K562 (cell line): Measurements from ENCODE around the gene ABLIM2. TPM values are rescaled to one million over a fixed set of nuclear protein-coding genes. Genes with fewer than 3 reads are reported as not detected.

Experiments used
- ATAC-seq: fragments of 200-7000 bp; cut with Tn5 transposase; 3 replicates; pipeline ENCODE4 v1.9.1; 2020; ENCODE audit warnings: moderate library complexity
- BruUV-seq: library from RNA; stranded (reverse); fragments of 400-500 nt; replicated peaks from 2 replicates; lab custom pipeline; 2021; lab: Mats Ljungman, UMichigan
- CTCF ChIA-PET: fragments of 300-600 bp; formaldehyde crosslinking; extraction: SDS; loops from one replicate; lab custom pipeline; 2021; ENCODE audit warnings: low intra/inter-chr PET ratio; lab: Yijun Ruan, JAX
- POLR2A ChIA-PET: fragments of 300-600, 350-650 bp; sonication (Branson Sonifier 250); formaldehyde crosslinking; extraction: SDS; loops from one replicate; lab custom pipeline; 2021; ENCODE audit warnings: antibody characterized with exemption, inconsistent platforms; lab: Yijun Ruan, JAX
- DNase-seq, 4 experiments: peaks; one replicate each; pipeline versions ENCODE4 v3.0.0 to v3.0.0-alpha.2; 2011 to 2018; ENCODE audit warnings: low spot score in 3 of 4, mixed read lengths in 3 of 4; ENCODE audit errors: extremely low read depth in 1 of 4
- FAIRE-seq: peaks from 2 replicates; lab custom pipeline; 2011; peaks lifted over from hg19 to GRCh38; lab: Jason Lieb, UNC
- H2AFZ ChIP-seq: 2 replicates; pipeline ENCODE4 v1.6.0; 2011; ENCODE audit warnings: low read depth, low read length, control low read depth, inconsistent platforms
- H3K27ac ChIP-seq: fragments of 200-600 bp; 3 replicates; pipeline ENCODE4 v1.8.0; 2011; ENCODE audit warnings: low read depth, mild to moderate bottlenecking, control low read depth, inconsistent platforms, low read length, moderate library complexity, mixed read lengths; ENCODE audit errors: extremely low read depth
- H3K27me3 ChIP-seq, 2 experiments: fragments of 300-600 bp in 1 of 2; 2 replicates in 1 of 2; 3 replicates in 1 of 2; pipeline versions ENCODE4 v1.6.0 to v1.8.0; 2011; ENCODE audit warnings: inconsistent platforms in 2 of 2, low read length in 2 of 2, mild to moderate bottlenecking in 1 of 2, mixed read lengths in 1 of 2, moderate library complexity in 1 of 2; ENCODE audit not compliant: control insufficient read depth in 2 of 2, insufficient read depth in 2 of 2
- H3K36me3 ChIP-seq: fragments of 300-600 bp; 3 replicates; pipeline ENCODE4 v1.8.0; 2011; ENCODE audit warnings: mild to moderate bottlenecking, low read length, inconsistent platforms; ENCODE audit not compliant: control insufficient read depth, insufficient read depth
- H3K4me1 ChIP-seq, 2 experiments: fragments of 200-600 bp in 1 of 2; replicated peaks in 1 of 2; 2 replicates in 1 of 2; 3 replicates in 1 of 2; pipeline versions ENCODE4 v1.5.1 to v1.8.0; 2011; ENCODE audit warnings: inconsistent platforms in 2 of 2, low read length in 2 of 2, mild to moderate bottlenecking in 1 of 2, mixed read lengths in 1 of 2, moderate library complexity in 1 of 2; ENCODE audit not compliant: control insufficient read depth in 2 of 2, insufficient read depth in 2 of 2
- H3K4me2 ChIP-seq: 2 replicates; pipeline ENCODE4 v1.6.1; 2011; ENCODE audit warnings: low read length, control low read depth, inconsistent platforms, mixed read lengths; ENCODE audit not compliant: insufficient read depth
- H3K4me3 ChIP-seq: fragments of 200-600 bp; sonication (generic), shearing (Covaris generic); 2 replicates; pipeline ENCODE4 v1.5.1; 2016; ENCODE audit warnings: control low read depth, inconsistent platforms
- H3K79me2 ChIP-seq: fragments of 200-600 bp; 3 replicates; pipeline ENCODE4 v1.8.0; 2011; ENCODE audit warnings: low read length, inconsistent platforms; ENCODE audit not compliant: control insufficient read depth, insufficient read depth
- H3K9ac ChIP-seq, 2 experiments: 2 replicates each; pipeline versions ENCODE4 v1.6.0 to v1.6.1; 2011; ENCODE audit warnings: low read depth in 2 of 2, low read length in 2 of 2, control low read depth in 1 of 2, inconsistent platforms in 1 of 2, mild to moderate bottlenecking in 1 of 2, mixed read lengths in 1 of 2; ENCODE audit not compliant: insufficient read depth in 1 of 2
- H3K9me1 ChIP-seq: one replicate; pipeline ENCODE4 v1.6.0; 2011; ENCODE audit warnings: inconsistent platforms, mild to moderate bottlenecking, low read length, moderate library complexity; ENCODE audit not compliant: control insufficient read depth, insufficient read depth
- H3K9me3 ChIP-seq: replicated peaks from 2 replicates; pipeline ENCODE4 v1.5.1; 2011; ENCODE audit warnings: low read depth, low read length, inconsistent platforms; ENCODE audit not compliant: control insufficient read depth, insufficient read depth
- H4K20me1 ChIP-seq: replicated peaks from 2 replicates; pipeline ENCODE4 v1.6.1; 2011; ENCODE audit warnings: low read length, inconsistent platforms, mixed read lengths; ENCODE audit not compliant: control insufficient read depth, insufficient read depth
- ARID4B ChIP-seq: sonication (generic); formaldehyde crosslinking; IDR thresholded peaks from 2 replicates; pipeline ENCODE4 v1.8.0; 2022; ENCODE audit warnings: mild to moderate bottlenecking, missing genetic modification reagents
- CBX1 ChIP-seq: sonication (generic); IDR thresholded peaks from 2 replicates; pipeline ENCODE4 v1.6.1; 2016; ENCODE audit warnings: antibody characterized with exemption, low read depth, mild to moderate bottlenecking
- CREBBP ChIP-seq: IDR thresholded peaks from one replicate; pipeline ENCODE4 v1.6.1; 2012; ENCODE audit warnings: low read depth, mild to moderate bottlenecking, control low read depth, inconsistent platforms, low read length
- EHMT2 ChIP-seq: fragments of 450-650 bp; IDR thresholded peaks from 2 replicates; pipeline ENCODE4 v1.6.1; 2018; ENCODE audit warnings: antibody characterized with exemption
- GTF2E2 ChIP-seq: fragments of 200-800 bp; sonication (Bioruptor generic); IDR thresholded peaks from 2 replicates; pipeline ENCODE4 v1.6.1; 2016; ENCODE audit warnings: missing genetic modification characterization, missing compliant biosample characterization
- HNRNPLL ChIP-seq: fragments of 200-400 bp; formaldehyde crosslinking; IDR thresholded peaks from 2 replicates; pipeline ENCODE4 v1.6.1; 2017; ENCODE audit warnings: low read length, low read depth, mild to moderate bottlenecking; ENCODE audit not compliant: poor library complexity, severe bottlenecking
- NBN ChIP-seq: fragments of 450-650 bp; IDR thresholded peaks from 2 replicates; pipeline ENCODE4 v1.6.1; 2016; ENCODE audit warnings: low read depth, mild to moderate bottlenecking
- NFE2L1 ChIP-seq: fragments of 450-650 bp; IDR thresholded peaks from 2 replicates; pipeline ENCODE4 v1.6.1; 2016; ENCODE audit warnings: missing genetic modification characterization, low read depth, mild to moderate bottlenecking, missing compliant biosample characterization, moderate library complexity, borderline replicate concordance
- RB1 ChIP-seq: fragments of 450-650 bp; IDR thresholded peaks from 2 replicates; pipeline ENCODE4 v1.6.1; 2017; ENCODE audit warnings: low read depth, mild to moderate bottlenecking
- SP1 ChIP-seq: sonication (generic); formaldehyde crosslinking; IDR thresholded peaks from 2 replicates; pipeline ENCODE4 v1.8.1; 2022; ENCODE audit warnings: mild to moderate bottlenecking, missing genetic modification reagents
- TCF7 ChIP-seq: sonication (generic); IDR thresholded peaks from 2 replicates; pipeline ENCODE4 v1.6.1; 2016; ENCODE audit warnings: antibody characterized with exemption, borderline replicate concordance
- TFAM ChIP-seq: fragments of 250-450 bp; sonication (Bioruptor Pico); conservative IDR thresholded peaks from 2 replicates; pipeline ENCODE4 v1.5.0; 2021; ENCODE audit warnings: mild to moderate bottlenecking, moderate library complexity
- XRCC3 ChIP-seq: fragments of 450-650 bp; IDR thresholded peaks from 2 replicates; pipeline ENCODE4 v1.6.1; 2017; ENCODE audit warnings: mild to moderate bottlenecking, moderate library complexity
- ZNF3 ChIP-seq: fragments of 250-450 bp; sonication (Bioruptor Pico); IDR thresholded peaks from 2 replicates; pipeline ENCODE4 v1.5.0; 2021; ENCODE audit warnings: mild to moderate bottlenecking, moderate library complexity
- WGBS: fragments of 100-300 bp; shearing (Covaris generic); methylation state at CpG from one replicate; pipeline ENCODE4 v1.1.6; 2016; ENCODE audit warnings: low coverage, mixed read lengths; ENCODE audit not compliant: insufficient coverage; ENCODE audit errors: missing lambda C conversion rate; 5-methylcytosine and 5-hydroxymethylcytosine counted together
- in situ Hi-C: fragments of 300-500 bp; cut with MboI; formaldehyde crosslinking; loops from 4 replicates; pipeline ENCODE4 v1.15.0; 2018; ENCODE audit warnings: inconsistent platforms, mixed read lengths
- intact Hi-C: fragments of 100-400 bp; cut with micrococcal nuclease; formaldehyde crosslinking; loops from 2 replicates; pipeline ENCODE4 v1.14.2; 2022
- polyA plus RNA-seq, 8 experiments: library from polyadenylated mRNA; depleted of rRNA in 4 of 8; stranded (reverse) in 5 of 8; unstranded in 3 of 8; fragments of >200 nt; fragmentation: Nextera tagmentation in 2 of 8; fragmentation: Illumina TruSeq in 1 of 8; extraction: Ambion mirVana in 2 of 8; extraction: Trizol in 1 of 8; gene quantifications; 2 replicates each; pipeline versions ENCODE4 v1.2.1 to v1.2.3, GENCODE V29; 2011 to 2014; ENCODE audit warnings: inconsistent platforms in 1 of 8, missing spikeins in 1 of 8
- total RNA-seq, 7 experiments: library from RNA; depleted of rRNA in 6 of 7; stranded (reverse); fragments of >200 nt in 6 of 7; fragmentation: Illumina TruSeq in 2 of 7; extraction: Trizol in 2 of 7; gene quantifications; 2 replicates each; pipeline versions ENCODE4 v1.2.1 to v1.2.3, GENCODE V29; 2011 to 2021; ENCODE audit warnings: low replicate concordance in 1 of 7
- TF ChIP-seq, protein P1 (sequence below): fragments of 450-650 bp; IDR thresholded peaks from 2 replicates; pipeline ENCODE4 v1.6.1; 2016; ENCODE audit warnings: mild to moderate bottlenecking

ABLIM2 gene
- total and polyA plus RNA-seq, 9 of the 15 experiments (the other 6 are each of a cell fraction or from before 2014, with no cell fraction given), result not detected

DNA sequence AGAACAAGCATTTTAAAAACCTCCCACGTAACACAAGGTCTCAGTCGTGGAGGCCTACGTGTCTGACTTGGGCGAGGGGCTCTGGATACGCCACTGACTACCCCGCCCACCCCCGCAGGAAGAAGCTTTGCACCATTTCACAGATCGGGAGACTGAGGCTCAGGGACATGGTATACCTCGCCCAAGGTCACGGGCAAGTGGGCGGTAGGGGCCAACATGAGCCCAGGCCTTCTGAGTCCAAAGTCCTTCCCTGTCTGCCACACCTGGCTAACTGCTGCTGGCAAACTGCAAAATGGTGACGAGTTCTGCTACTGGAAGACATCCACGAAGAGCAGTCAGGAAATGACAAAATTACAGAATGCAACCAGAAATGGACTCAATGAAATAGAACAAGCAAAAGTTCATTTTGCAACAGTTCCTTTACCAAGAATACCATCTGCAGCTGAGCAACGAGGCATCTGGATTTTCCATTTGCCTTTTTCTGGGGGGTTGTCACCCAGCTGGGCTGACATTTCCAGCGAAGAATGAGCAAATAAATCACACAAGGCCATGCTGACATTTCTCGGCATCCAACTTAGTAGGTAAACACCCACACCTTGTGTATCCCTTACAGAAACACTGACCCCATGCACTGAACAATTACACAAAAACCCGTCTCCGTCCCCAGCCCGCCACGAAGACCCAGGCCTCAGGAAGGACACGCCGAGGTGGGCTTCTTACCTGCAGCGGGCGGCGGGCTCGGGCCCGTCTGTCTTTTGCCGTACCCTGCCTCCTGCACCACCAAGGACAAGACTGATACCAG is 148.7 kb downstream of the ABLIM2 start:
- Histone ChIP-seq H3K79me2 (no peaks in the 10 kb centered on the region), H4K20me1 (no peaks in the 10 kb centered on the region; the same call in none of the 2 replicates), H3K27ac (no peak overlapping the region), H3K27me3 (peaks cover 14 to 67% of the 10 kb centered on the region in 2 experiments; a peak in 4 of 5 replicates), H3K9me1 (no peaks in the 10 kb centered on the region), H3K4me2 (no peak overlapping the region), H2AFZ (no peak overlapping the region), H3K4me3 (no peak overlapping the region), H3K9me3 (no peaks in the 10 kb centered on the region), H3K9ac (no peak overlapping the region), H3K4me1 (no peaks in the 10 kb centered on the region), H3K36me3 (no peaks in the 10 kb centered on the region)
- ChIA-PET POLR2A (interaction anchor here (1.0 kb wide), 1 partner anchor 17 kb away, joined by 4 read pairs; no protein-coding TSS in a partner anchor), CTCF (interaction anchor here (0.6 kb wide), 1 partner anchor 208 kb away, joined by 3 read pairs; no protein-coding TSS in a partner anchor)
- DNase-seq (no peak), FAIRE-seq (no peak), ATAC-seq (no peak)
- intact Hi-C loops (no loop called here), in situ Hi-C loops (no loop called here)
- BruUV-seq, result no TSS peak
- WGBS, result 1% methylated on average over 28 of the region's 28 CpGs
- no peak for TF ChIP-seq ZNF3 (CRISPR knock-in tag)
- no peak for TF ChIP-seq EHMT2
- TF ChIP-seq ARID4B (CRISPR knock-in tag), result no peak
- TF ChIP-seq HNRNPLL, result no peak
- no peak for TF ChIP-seq TFAM (CRISPR knock-in tag)
- no peak for TF ChIP-seq GTF2E2 (tag)
- TF ChIP-seq CBX1, result no peak
- no peak for TF ChIP-seq XRCC3
- no peak for TF ChIP-seq TCF7
- TF ChIP-seq NBN, result no peak
- TF ChIP-seq CREBBP, result no peak
- TF ChIP-seq, protein P1, sequence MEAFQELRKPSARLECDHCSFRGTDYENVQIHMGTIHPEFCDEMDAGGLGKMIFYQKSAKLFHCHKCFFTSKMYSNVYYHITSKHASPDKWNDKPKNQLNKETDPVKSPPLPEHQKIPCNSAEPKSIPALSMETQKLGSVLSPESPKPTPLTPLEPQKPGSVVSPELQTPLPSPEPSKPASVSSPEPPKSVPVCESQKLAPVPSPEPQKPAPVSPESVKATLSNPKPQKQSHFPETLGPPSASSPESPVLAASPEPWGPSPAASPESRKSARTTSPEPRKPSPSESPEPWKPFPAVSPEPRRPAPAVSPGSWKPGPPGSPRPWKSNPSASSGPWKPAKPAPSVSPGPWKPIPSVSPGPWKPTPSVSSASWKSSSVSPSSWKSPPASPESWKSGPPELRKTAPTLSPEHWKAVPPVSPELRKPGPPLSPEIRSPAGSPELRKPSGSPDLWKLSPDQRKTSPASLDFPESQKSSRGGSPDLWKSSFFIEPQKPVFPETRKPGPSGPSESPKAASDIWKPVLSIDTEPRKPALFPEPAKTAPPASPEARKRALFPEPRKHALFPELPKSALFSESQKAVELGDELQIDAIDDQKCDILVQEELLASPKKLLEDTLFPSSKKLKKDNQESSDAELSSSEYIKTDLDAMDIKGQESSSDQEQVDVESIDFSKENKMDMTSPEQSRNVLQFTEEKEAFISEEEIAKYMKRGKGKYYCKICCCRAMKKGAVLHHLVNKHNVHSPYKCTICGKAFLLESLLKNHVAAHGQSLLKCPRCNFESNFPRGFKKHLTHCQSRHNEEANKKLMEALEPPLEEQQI, result no peak
- no peak for TF ChIP-seq RB1
- no peak for TF ChIP-seq NFE2L1
- TF ChIP-seq SP1 (CRISPR knock-in tag), result no peak
